HCEC 1CT (cell line): ENCODE results near the gene DMC1.

ENCODE experiments used
- DNase-seq: peaks from one replicate; pipeline ENCODE4 v3.0.0-alpha.2; 2017

The DMC1 gene

GRCh38 chr22:38566726-38567504 is 3.1 kb downstream of the DMC1 start:
- DNase-seq, result no peak

- no peak for DNase-seq
These were observed 4.5 kb downstream of the DMC1 start for GRCh38 chr22:38565441-38565840.

- DNase-seq, result no peak
These were observed 5.3 kb downstream of the DMC1 start for GRCh38 chr22:38564669-38565068.

- peak; percentile 57 for DNase-seq
These were observed 15.7 kb downstream of the DMC1 start for GRCh38 chr22:38554281-38554680.

- no peak for DNase-seq
These were observed 20.7 kb downstream of the DMC1 start for GRCh38 chr22:38549101-38549894.

- DNase-seq, result no peak
These were observed 29.3 kb downstream of the DMC1 start for GRCh38 chr22:38540701-38541100.

GRCh38 chr22:38531251-38531938 is 38.6 kb downstream of the DMC1 start:
- DNase-seq, result no peak

- no peak for DNase-seq
These were observed 45.6 kb downstream of the DMC1 start for GRCh38 chr22:38524429-38524828.

- DNase-seq, result no peak
These were observed 46.5 kb downstream of the DMC1 start for GRCh38 chr22:38523479-38523878.

GRCh38 chr22:38523029-38523428 is 47.0 kb downstream of the DMC1 start:
- no peak for DNase-seq

GRCh38 chr22:38519453-38520250 is 50.3 kb downstream of the DMC1 start:
- no peak for DNase-seq

GRCh38 chr22:38518620-38519019 is 51.4 kb downstream of the DMC1 start:
- no peak for DNase-seq

- DNase-seq, result no peak
These were observed 56.9 kb downstream of the DMC1 start for GRCh38 chr22:38513063-38513462.

- DNase-seq, result no peak
These were observed 59.5 kb downstream of the DMC1 start for GRCh38 chr22:38510416-38510970.

GRCh38 chr22:38506118-38506962 is 63.6 kb downstream of the DMC1 start, which contains the start of gene DDX17:
Gene DDX17 (minus strand): TSS chr22:38506311.
- peak; percentile 87 for DNase-seq

GRCh38 chr22:38505541-38506117 is 64.4 kb downstream of the DMC1 start:
- DNase-seq, result peak; percentile 56

- DNase-seq, result peak; percentile 41
These were observed 65.0 kb downstream of the DMC1 start for GRCh38 chr22:38504731-38505540.

GRCh38 chr22:38503021-38503420 is 67.0 kb downstream of the DMC1 start:
- DNase-seq, result no peak

- DNase-seq, result no peak
These were observed 67.9 kb downstream of the DMC1 start for GRCh38 chr22:38501797-38502672.
